OCI-LY3 (cell line): ENCODE measurements around the gene TRMT1.

Experiments
- H2AFZ ChIP-seq: fragments of 200-600, 300-600 bp; shearing (Covaris generic); 2 replicates; pipeline ENCODE4 v1.6.0; 2014; ENCODE audit warnings: antibody characterized with exemption, low read depth, low read length
- H3K27ac ChIP-seq: fragments of 200-600, 300-600 bp; sonication (generic); 2 replicates; pipeline ENCODE4 v1.5.1; 2014; ENCODE audit warnings: mild to moderate bottlenecking, low read length, moderate library complexity, mixed read lengths
- H3K27me3 ChIP-seq: fragments of 200-600, 300-600 bp; sonication (generic); 2 replicates; pipeline ENCODE4 v1.6.1; 2014; ENCODE audit warnings: low read depth, low read length, mixed read lengths
- H3K36me3 ChIP-seq: fragments of 200-600, 300-600 bp; sonication (generic); replicated peaks from 2 replicates; pipeline ENCODE3; 2014; ENCODE audit warnings: low read depth, low read length, mixed read lengths
- H3K4me1 ChIP-seq: fragments of 300-600, 200-600 bp; sonication (generic); 2 replicates; pipeline ENCODE4 v1.6.1; 2014; ENCODE audit warnings: low read length, mixed read lengths
- H3K4me2 ChIP-seq: fragments of 200-600, 300-600 bp; sonication (generic); 2 replicates; pipeline ENCODE4 v1.6.1; 2014; ENCODE audit warnings: low read length, mixed read lengths
- H3K4me3 ChIP-seq: fragments of 300-600, 200-600 bp; sonication (generic); 2 replicates; pipeline ENCODE4 v1.5.1; 2014; ENCODE audit warnings: antibody characterized with exemption, mild to moderate bottlenecking, low read length, moderate library complexity
- H3K79me2 ChIP-seq: fragments of 300-600, 200-600 bp; shearing (Covaris generic); 2 replicates; pipeline ENCODE4 v1.6.1; 2014; ENCODE audit warnings: mild to moderate bottlenecking, low read length, mixed read lengths
- H3K9ac ChIP-seq: fragments of 300-600, 200-600 bp; shearing (Covaris generic); 2 replicates; pipeline ENCODE4 v1.6.0; 2014; ENCODE audit warnings: mild to moderate bottlenecking, low read length, moderate library complexity
- H3K9me3 ChIP-seq: fragments of 200-600, 300-600 bp; shearing (Covaris generic); 2 replicates; pipeline ENCODE4 v1.6.1; 2014; ENCODE audit warnings: low read length, mixed read lengths; ENCODE audit not compliant: insufficient read depth
- H4K20me1 ChIP-seq: fragments of 200-600, 300-600 bp; sonication (generic); 2 replicates; pipeline ENCODE4 v1.6.1; 2016; ENCODE audit warnings: low read length, mixed read lengths; ENCODE audit not compliant: insufficient read depth
- EZH2phosphoT487 ChIP-seq: fragments of 200-600 bp; shearing (Covaris generic); IDR thresholded peaks from 2 replicates; pipeline ENCODE4 v1.6.1; 2018; ENCODE audit warnings: antibody characterized with exemption, mixed run types, low read depth
- TF ChIP-seq, protein P1 (sequence below): fragments of 200-600, 300-600 bp; sonication (generic); IDR thresholded peaks from 2 replicates; pipeline ENCODE4 v1.5.1; 2014; ENCODE audit warnings: antibody characterized with exemption, low read length, low read depth

The TRMT1 gene

DNA sequence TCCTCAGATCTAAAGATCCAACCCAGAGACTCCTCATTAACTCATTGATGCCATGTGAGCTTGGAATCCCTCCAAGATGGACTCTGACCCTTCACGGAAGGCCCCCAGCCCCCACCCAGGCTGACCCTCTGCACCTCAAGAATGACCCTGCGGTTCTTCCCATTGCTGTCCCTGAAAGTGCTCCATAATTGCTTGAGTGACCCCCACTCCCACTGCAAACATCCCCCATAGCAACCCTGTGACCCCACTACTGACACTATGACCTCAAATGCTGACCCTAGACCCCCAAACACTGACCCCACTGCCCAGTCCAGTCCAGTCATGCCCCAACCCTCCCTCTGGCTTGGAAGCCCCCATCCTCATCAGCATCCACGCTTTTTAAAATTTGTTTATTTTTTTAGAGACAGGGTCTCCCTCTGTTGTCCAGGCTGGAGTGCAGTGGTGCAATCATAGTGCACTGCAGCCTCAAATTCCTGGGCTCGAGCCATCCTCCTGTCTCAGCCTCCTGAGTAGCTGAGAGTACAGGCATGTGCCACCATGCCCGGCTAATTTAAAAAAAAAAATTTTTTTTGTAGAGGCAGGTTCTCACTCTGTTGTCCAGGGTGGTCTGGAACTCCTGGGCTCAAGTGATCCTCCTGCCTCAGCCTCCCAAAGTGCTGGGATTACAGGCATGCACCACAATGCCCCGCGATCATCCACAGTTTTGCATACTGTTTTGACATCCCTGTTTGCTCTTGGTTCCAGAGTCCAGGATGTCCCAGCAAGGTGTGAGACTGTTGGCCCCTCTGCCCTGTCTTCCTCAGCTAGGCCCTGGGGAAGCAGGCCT lies 14.7 kb downstream of the TRMT1 start:
- Histone ChIP-seq H4K20me1 (peaks cover 5% of the 10 kb centered on the region; the same call in 1 of the 2 replicates), H3K27me3 (no peaks in the 10 kb centered on the region), H3K4me3 (peak overlapping the region; percentile 90), H3K79me2 (peaks cover 15% of the 10 kb centered on the region), H3K9ac (peak overlapping the region; percentile 92), H2AFZ (no peak overlapping the region), H3K4me1 (peaks cover 50% of the 10 kb centered on the region), H3K9me3 (no peaks in the 10 kb centered on the region), H3K36me3 (peaks cover 20% of the 10 kb centered on the region), H3K27ac (peak overlapping the region; percentile 99), H3K4me2 (peak overlapping the region; percentile 100)
- TF ChIP-seq EZH2phosphoT487, result no peak
- TF ChIP-seq, protein P1, sequence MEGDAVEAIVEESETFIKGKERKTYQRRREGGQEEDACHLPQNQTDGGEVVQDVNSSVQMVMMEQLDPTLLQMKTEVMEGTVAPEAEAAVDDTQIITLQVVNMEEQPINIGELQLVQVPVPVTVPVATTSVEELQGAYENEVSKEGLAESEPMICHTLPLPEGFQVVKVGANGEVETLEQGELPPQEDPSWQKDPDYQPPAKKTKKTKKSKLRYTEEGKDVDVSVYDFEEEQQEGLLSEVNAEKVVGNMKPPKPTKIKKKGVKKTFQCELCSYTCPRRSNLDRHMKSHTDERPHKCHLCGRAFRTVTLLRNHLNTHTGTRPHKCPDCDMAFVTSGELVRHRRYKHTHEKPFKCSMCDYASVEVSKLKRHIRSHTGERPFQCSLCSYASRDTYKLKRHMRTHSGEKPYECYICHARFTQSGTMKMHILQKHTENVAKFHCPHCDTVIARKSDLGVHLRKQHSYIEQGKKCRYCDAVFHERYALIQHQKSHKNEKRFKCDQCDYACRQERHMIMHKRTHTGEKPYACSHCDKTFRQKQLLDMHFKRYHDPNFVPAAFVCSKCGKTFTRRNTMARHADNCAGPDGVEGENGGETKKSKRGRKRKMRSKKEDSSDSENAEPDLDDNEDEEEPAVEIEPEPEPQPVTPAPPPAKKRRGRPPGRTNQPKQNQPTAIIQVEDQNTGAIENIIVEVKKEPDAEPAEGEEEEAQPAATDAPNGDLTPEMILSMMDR, result no peak

DNA sequence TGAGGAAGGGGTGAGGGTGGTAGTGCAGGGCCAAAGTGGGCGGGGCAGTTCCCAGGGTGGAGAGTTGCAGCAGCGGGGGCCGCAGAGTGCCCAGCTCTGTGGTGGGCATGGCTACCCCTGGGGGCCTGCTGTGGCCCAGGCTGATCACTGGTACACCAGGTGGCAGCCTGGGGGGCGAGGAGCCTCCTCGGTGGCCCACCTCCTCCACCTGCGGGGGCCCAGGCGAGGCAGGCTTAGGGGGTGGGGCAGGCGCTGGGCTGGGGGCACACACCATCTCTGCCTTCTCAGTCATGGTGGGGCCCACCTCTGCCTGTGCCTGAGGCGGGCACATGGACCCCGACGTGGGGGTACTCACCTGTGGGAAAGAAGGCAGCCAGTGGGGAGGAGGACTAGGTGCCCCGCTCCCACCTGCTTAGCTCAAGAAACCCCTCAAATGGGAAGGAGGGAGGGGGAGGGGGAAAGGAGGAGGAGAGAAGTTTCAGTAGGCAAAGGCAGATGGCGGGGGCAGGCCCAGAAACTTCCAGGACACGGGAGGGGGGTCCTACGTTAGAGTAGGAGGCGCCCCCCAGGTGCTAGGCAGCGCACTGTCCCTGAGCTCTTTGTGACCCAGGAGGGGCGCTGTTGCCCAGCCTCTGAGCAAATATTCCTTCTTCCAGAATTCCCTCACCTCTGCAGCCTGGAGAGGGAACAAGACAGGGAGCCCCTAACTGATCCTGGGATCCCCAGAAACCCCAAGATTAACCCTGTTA lies 15.5 kb downstream of the TRMT1 start:
- H4K20me1 ChIP-seq, result peaks cover 5% of the 10 kb centered on the region; the same call in 1 of the 2 replicates
- peak overlapping the region; percentile 92; the same call in 1 of the 2 replicates for H3K9ac ChIP-seq
- H3K79me2 ChIP-seq, result peaks cover 15% of the 10 kb centered on the region
- no peaks in the 10 kb centered on the region for H3K9me3 ChIP-seq
- peaks cover 55% of the 10 kb centered on the region for H3K4me1 ChIP-seq
- H3K27ac ChIP-seq, result no peak overlapping the region
- H3K36me3 ChIP-seq, result peaks cover 20% of the 10 kb centered on the region
- no peak for TF ChIP-seq EZH2phosphoT487
- TF ChIP-seq, protein P1, result peak; percentile 37
- no peak overlapping the region for H2AFZ ChIP-seq
- H3K4me2 ChIP-seq, result peak overlapping the region; percentile 100
- H3K27me3 ChIP-seq, result no peaks in the 10 kb centered on the region
- peak overlapping the region; percentile 90 for H3K4me3 ChIP-seq

DNA sequence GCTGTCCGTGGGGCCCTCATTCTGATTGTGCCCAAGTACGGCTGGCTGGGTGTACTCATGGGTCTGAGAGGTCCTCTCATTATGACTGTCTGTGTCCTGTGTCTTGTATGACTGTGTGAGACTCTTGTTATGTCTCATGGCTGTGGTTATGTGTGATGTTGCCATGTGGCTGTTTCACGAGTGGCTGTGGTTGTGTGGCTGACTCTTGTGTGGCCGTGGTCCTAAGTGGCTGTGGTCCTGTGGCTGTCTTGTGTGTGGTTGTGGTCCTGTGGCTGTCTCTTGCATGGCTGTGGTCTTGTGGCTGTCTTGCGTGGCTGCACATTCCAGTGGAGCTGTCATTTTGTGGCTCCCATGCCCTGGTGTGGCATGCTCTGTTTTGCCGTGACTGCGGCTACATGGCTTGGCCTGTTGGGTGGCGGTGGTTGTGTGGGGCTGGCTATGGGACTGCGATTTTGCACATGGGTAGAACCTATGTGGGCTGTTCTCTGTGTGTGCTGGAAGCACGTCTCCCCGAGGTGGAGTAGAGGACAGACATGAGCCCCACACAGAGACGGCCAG lies 16.4 kb downstream of the TRMT1 start:
- Histone ChIP-seq H3K9me3 (no peaks in the 10 kb centered on the region), H4K20me1 (peaks cover 5% of the 10 kb centered on the region; the same call in 1 of the 2 replicates), H3K9ac (no peak overlapping the region), H2AFZ (no peak overlapping the region), H3K27me3 (no peaks in the 10 kb centered on the region), H3K4me3 (no peak overlapping the region), H3K79me2 (peaks cover 15% of the 10 kb centered on the region), H3K27ac (peak overlapping the region; percentile 17), H3K4me1 (peaks cover 58% of the 10 kb centered on the region), H3K36me3 (peaks cover 20% of the 10 kb centered on the region), H3K4me2 (peak overlapping the region; percentile 9; the same call in 1 of the 2 replicates)
- TF ChIP-seq, protein P1, result no peak
- no peak for TF ChIP-seq EZH2phosphoT487
